Caco-2 (cell line): ENCODE data around the gene VSIR. TPM values are rescaled to one million over a fixed set of nuclear protein-coding genes. Genes with fewer than 3 reads are reported as not detected.

ENCODE experiments used
- BruUV-seq: library from RNA; stranded (reverse); fragments of 400-500 nt; replicated peaks from 2 replicates; lab custom pipeline; 2021; lab: Mats Ljungman, UMichigan
- CTCF ChIA-PET: fragments of 300-600 bp; sonication (Branson Sonifier 250); formaldehyde crosslinking; loops from one replicate; lab custom pipeline; 2022; ENCODE audit warnings: antibody characterized with exemption; lab: Charles Lee
- POLR2A ChIA-PET: fragments of 300-600 bp; sonication (Branson Sonifier 250); formaldehyde crosslinking; loops from one replicate; lab custom pipeline; 2022; ENCODE audit warnings: antibody characterized with exemption; lab: Charles Lee
- DNase-seq, 2 experiments: peaks; one replicate each; pipeline versions ENCODE4 v3.0.0 to v3.0.0-alpha.2; 2020 to 2022
- H3K27me3 ChIP-seq: replicated peaks from 2 replicates; pipeline ENCODE4 v1.6.0; 2011; ENCODE audit warnings: low read length; ENCODE audit not compliant: control insufficient read depth, insufficient read depth
- H3K36me3 ChIP-seq: 2 replicates; pipeline ENCODE4 v1.5.1; 2011; ENCODE audit warnings: low read length; ENCODE audit not compliant: control insufficient read depth, insufficient read depth
- H3K4me1 ChIP-seq: fragments of 250-450 bp; sonication (Bioruptor Pico); 2 replicates; pipeline ENCODE4 v1.5.1; 2020; ENCODE audit warnings: mild to moderate bottlenecking
- H3K4me3 ChIP-seq: 2 replicates; pipeline ENCODE4 v1.5.1; 2011; ENCODE audit warnings: low read depth, mild to moderate bottlenecking, control low read depth, low read length
- H3K9me3 ChIP-seq: fragments of 250-450 bp; sonication (Bioruptor Pico); 2 replicates; pipeline ENCODE4 v1.5.1; 2020; ENCODE audit warnings: mild to moderate bottlenecking, moderate library complexity
- H3K27ac Mint-ChIP-seq: one replicate; pipeline ENCODE4 v1.8.0; 2022; ENCODE audit warnings: mixed read lengths; ENCODE audit not compliant: unreplicated experiment
- H3K27me3 Mint-ChIP-seq: one replicate; pipeline ENCODE4 v1.8.0; 2022; ENCODE audit warnings: mixed read lengths; ENCODE audit not compliant: insufficient read depth, unreplicated experiment
- H3K36me3 Mint-ChIP-seq: one replicate; pipeline ENCODE4 v1.8.0; 2022; ENCODE audit warnings: mild to moderate bottlenecking, mixed read lengths; ENCODE audit not compliant: insufficient read depth, unreplicated experiment
- H3K4me1 Mint-ChIP-seq: one replicate; pipeline ENCODE4 v1.8.0; 2022; ENCODE audit warnings: low read depth, mixed read lengths; ENCODE audit not compliant: unreplicated experiment
- H3K4me3 Mint-ChIP-seq: one replicate; pipeline ENCODE4 v1.8.0; 2022; ENCODE audit warnings: mild to moderate bottlenecking, moderate library complexity, mixed read lengths; ENCODE audit not compliant: unreplicated experiment
- H3K9me3 Mint-ChIP-seq: one replicate; pipeline ENCODE4 v1.8.0; 2022; ENCODE audit warnings: mixed read lengths; ENCODE audit not compliant: unreplicated experiment
- CTCF ChIP-seq, 2 experiments: fragments of 200-600 bp in 1 of 2; IDR thresholded peaks; 1 replicate in 1 of 2; 2 replicates in 1 of 2; pipeline versions ENCODE4 v1.5.1 to v1.8.0; 2011 to 2022; ENCODE audit warnings: antibody characterized with exemption in 1 of 2, control low read depth in 1 of 2, inconsistent platforms in 1 of 2, low read depth in 1 of 2, low read length in 1 of 2, mild to moderate bottlenecking in 1 of 2, moderate library complexity in 1 of 2; ENCODE audit not compliant: insufficient read depth in 1 of 2, severe bottlenecking in 1 of 2, unreplicated experiment in 1 of 2
- intact Hi-C: fragments of 100-400 bp; cut with micrococcal nuclease; formaldehyde crosslinking; loops from one replicate; pipeline ENCODE4 v1.10.0; 2022; ENCODE audit not compliant: unreplicated experiment
- total RNA-seq: library from RNA; stranded (reverse); gene quantifications from 2 replicates; pipeline ENCODE4 v1.2.3, GENCODE V29; 2022

VSIR gene
- total RNA-seq, 1 experiment from 2014 or later: 44.0 TPM

- H3K27me3 ChIP-seq: no peaks in the 10 kb centered on the region
- DNase-seq: no peak
- H3K9me3 Mint-ChIP-seq: no peaks in the 10 kb centered on the region
- H3K4me3 ChIP-seq: no peak overlapping the region
- no peaks in the 10 kb centered on the region for H3K27me3 Mint-ChIP-seq
- TF ChIP-seq CTCF (IDR thresholded peaks at IDR 0.05; ENCODE audit: insufficient read depth in 1 of 2, low read depth in 1 of 2, low read length in 1 of 2, severe bottlenecking in 1 of 2, unreplicated experiment in 1 of 2): no peak
- ChIA-PET CTCF (no interaction called here), POLR2A (interaction anchor here (0.7 kb wide), 1 partner anchor 11 kb away, joined by 3 read pairs; no protein-coding TSS in a partner anchor)
- peaks cover 10% of the 10 kb centered on the region for H3K4me1 Mint-ChIP-seq
- H3K9me3 ChIP-seq: no peaks in the 10 kb centered on the region
- H3K27ac Mint-ChIP-seq: no peak overlapping the region
- H3K36me3 Mint-ChIP-seq: no peaks in the 10 kb centered on the region
- intact Hi-C loops: no loop called here
- H3K4me1 ChIP-seq: peaks cover 19% of the 10 kb centered on the region
- no TSS peak for BruUV-seq
- no peaks in the 10 kb centered on the region for H3K36me3 ChIP-seq
- no peak overlapping the region for H3K4me3 Mint-ChIP-seq
These were observed 4.1 kb upstream of the VSIR start for GRCh38 chr10:71777213-71777985.

GRCh38 chr10:71776481-71776925 is 3.2 kb upstream of the VSIR start:
- Mint-ChIP-seq H3K36me3 (no peaks in the 10 kb centered on the region), H3K4me3 (no peak overlapping the region), H3K4me1 (peaks cover 17% of the 10 kb centered on the region), H3K27me3 (no peaks in the 10 kb centered on the region), H3K9me3 (no peaks in the 10 kb centered on the region), H3K27ac (no peak overlapping the region)
- no peak for TF ChIP-seq CTCF (IDR thresholded peaks at IDR 0.05; ENCODE audit: insufficient read depth in 1 of 2, low read depth in 1 of 2, low read length in 1 of 2, severe bottlenecking in 1 of 2, unreplicated experiment in 1 of 2)
- Histone ChIP-seq H3K9me3 (no peaks in the 10 kb centered on the region), H3K27me3 (no peaks in the 10 kb centered on the region), H3K4me1 (peaks cover 27% of the 10 kb centered on the region), H3K36me3 (no peaks in the 10 kb centered on the region), H3K4me3 (no peak overlapping the region)
- ChIA-PET POLR2A (interaction anchor here (0.7 kb wide), 1 partner anchor 10 kb away, joined by 3 read pairs; no protein-coding TSS in a partner anchor), CTCF (interaction anchor here (1.9 kb wide), 1 partner anchor 10 kb away, joined by 3 read pairs; no protein-coding TSS in a partner anchor)
- DNase-seq: no peak
- intact Hi-C loops: no loop called here
- BruUV-seq: no TSS peak

GRCh38 chr10:71774916-71775702 is 1.8 kb upstream of the VSIR start:
- Histone ChIP-seq H3K4me1 (peaks cover 35% of the 10 kb centered on the region), H3K27me3 (no peaks in the 10 kb centered on the region), H3K36me3 (no peaks in the 10 kb centered on the region), H3K9me3 (no peaks in the 10 kb centered on the region), H3K4me3 (no peak overlapping the region)
- BruUV-seq: no TSS peak
- Mint-ChIP-seq H3K27me3 (no peaks in the 10 kb centered on the region), H3K27ac (peak overlapping the region; percentile 53), H3K36me3 (no peaks in the 10 kb centered on the region), H3K4me3 (no peak overlapping the region), H3K4me1 (peaks cover 17% of the 10 kb centered on the region), H3K9me3 (no peaks in the 10 kb centered on the region)
- ChIA-PET CTCF (interaction anchor here (1.9 to 2.9 kb wide), 2 partner anchors 8 to 78 kb away, joined by 3 to 22 read pairs; no protein-coding TSS in a partner anchor), POLR2A (no interaction called here)
- no peak for DNase-seq
- TF ChIP-seq CTCF (IDR thresholded peaks at IDR 0.05; ENCODE audit: insufficient read depth in 1 of 2, low read depth in 1 of 2, low read length in 1 of 2, severe bottlenecking in 1 of 2, unreplicated experiment in 1 of 2): no peak
- intact Hi-C loops: loop anchor here (5.0 kb wide), 1 partner anchor 63 kb away; no protein-coding TSS in a partner anchor
